PC-3 (cell line): ENCODE results near the gene DLG5. TPM values are rescaled to one million over a fixed set of nuclear protein-coding genes. Genes with fewer than 3 reads are reported as not detected.

ENCODE experiments used
- ATAC-seq: fragments of 200-7000 bp; cut with Tn5 transposase; 2 replicates; pipeline ENCODE4 v1.9.1; 2020; ENCODE audit warnings: mild to moderate bottlenecking, moderate library complexity
- BruUV-seq: library from RNA; stranded (reverse); fragments of 400-500 nt; replicated peaks from 2 replicates; lab custom pipeline; 2021; lab: Mats Ljungman, UMichigan
- CTCF ChIA-PET: fragments of 300-600 bp; sonication (Branson Sonifier 250); formaldehyde crosslinking; loops from one replicate; lab custom pipeline; 2022; ENCODE audit warnings: antibody characterized with exemption; lab: Charles Lee
- POLR2A ChIA-PET: fragments of 300-600 bp; sonication (Branson Sonifier 250); formaldehyde crosslinking; loops from one replicate; lab custom pipeline; 2022; ENCODE audit warnings: antibody characterized with exemption; ENCODE audit not compliant: unreplicated experiment; lab: Charles Lee
- DNase-seq: peaks from one replicate; pipeline ENCODE4 v3.0.0-alpha.2; 2015
- H2AFZ ChIP-seq: fragments of 300-600 bp; sonication (generic); 2 replicates; pipeline ENCODE4 v1.6.0; 2016; ENCODE audit warnings: antibody characterized with exemption, low read length
- H3F3A ChIP-seq: fragments of 300-600 bp; sonication (generic); one replicate; pipeline ENCODE4 v1.6.0; 2017; ENCODE audit warnings: antibody characterized with exemption, low read length, control low read depth, mild to moderate bottlenecking; ENCODE audit not compliant: unreplicated experiment
- H3K27ac ChIP-seq: fragments of 300-600 bp; sonication (generic); 2 replicates; pipeline ENCODE4 v1.5.1; 2016; ENCODE audit warnings: mild to moderate bottlenecking, low read length
- H3K27me3 ChIP-seq: fragments of 300-600 bp; sonication (generic); 2 replicates; pipeline ENCODE4 v1.6.1; 2016; ENCODE audit warnings: low read length, mixed read lengths
- H3K36me3 ChIP-seq: fragments of 300-600 bp; sonication (generic); 2 replicates; pipeline ENCODE4 v1.6.1; 2016; ENCODE audit warnings: low read depth, mixed run types, low read length, mixed read lengths
- H3K4me1 ChIP-seq: fragments of 300-600 bp; sonication (generic); 2 replicates; pipeline ENCODE4 v1.5.1; 2016; ENCODE audit warnings: low read length; ENCODE audit not compliant: insufficient read depth
- H3K4me2 ChIP-seq: fragments of 300-600 bp; sonication (generic); 2 replicates; pipeline ENCODE4 v1.6.0; 2016; ENCODE audit warnings: low read length
- H3K4me3 ChIP-seq: fragments of 300-600 bp; sonication (generic); 2 replicates; pipeline ENCODE4 v1.5.1; 2016; ENCODE audit warnings: mild to moderate bottlenecking, low read length, mixed read lengths
- H3K79me2 ChIP-seq: fragments of 300-600 bp; sonication (generic); 2 replicates; pipeline ENCODE4 v1.6.1; 2017; ENCODE audit warnings: low read length, mixed read lengths
- H3K9ac ChIP-seq: fragments of 300-600 bp; sonication (generic); 2 replicates; pipeline ENCODE4 v1.6.0; 2016; ENCODE audit warnings: mild to moderate bottlenecking, low read length
- H3K9me2 ChIP-seq: fragments of 300-600 bp; sonication (generic); replicated peaks from 2 replicates; pipeline ENCODE4 v1.6.1; 2016; ENCODE audit warnings: mixed run types, low read length, mixed read lengths
- H3K9me3 ChIP-seq: fragments of 300-600 bp; sonication (generic); 2 replicates; pipeline ENCODE4 v1.6.1; 2016; ENCODE audit warnings: low read length, mixed read lengths
- H4K20me1 ChIP-seq: fragments of 300-600 bp; sonication (generic); 2 replicates; pipeline ENCODE4 v1.6.1; 2016; ENCODE audit warnings: low read length, mixed read lengths
- EZH2 ChIP-seq: fragments of 300-600 bp; sonication (generic); IDR thresholded peaks from one replicate; pipeline ENCODE4 v1.6.1; 2017; ENCODE audit warnings: antibody characterized with exemption, mild to moderate bottlenecking, low read length; ENCODE audit not compliant: unreplicated experiment
- EZH2phosphoT487 ChIP-seq: fragments of 300-600 bp; sonication (generic); IDR thresholded peaks from 2 replicates; pipeline ENCODE4 v1.6.1; 2018; ENCODE audit warnings: mild to moderate bottlenecking, antibody characterized with exemption, low read length, borderline replicate concordance
- intact Hi-C: fragments of 100-400 bp; cut with micrococcal nuclease; formaldehyde crosslinking; loops from 2 replicates; pipeline ENCODE4 v1.9.0; 2023
- total RNA-seq: library from RNA; depleted of rRNA; stranded (reverse); fragments of >200 nt; gene quantifications from 2 replicates; pipeline ENCODE4 v1.2.3, GENCODE V29; 2014
- TF ChIP-seq, protein P1 (sequence below): fragments of 300-600 bp; sonication (generic); conservative IDR thresholded peaks from 2 replicates; pipeline ENCODE4 v1.5.1; 2017; ENCODE audit warnings: antibody characterized with exemption, low read depth, mild to moderate bottlenecking, low read length

The DLG5 gene
- total RNA-seq, 1 experiment from 2014 or later = 118 TPM

DNA sequence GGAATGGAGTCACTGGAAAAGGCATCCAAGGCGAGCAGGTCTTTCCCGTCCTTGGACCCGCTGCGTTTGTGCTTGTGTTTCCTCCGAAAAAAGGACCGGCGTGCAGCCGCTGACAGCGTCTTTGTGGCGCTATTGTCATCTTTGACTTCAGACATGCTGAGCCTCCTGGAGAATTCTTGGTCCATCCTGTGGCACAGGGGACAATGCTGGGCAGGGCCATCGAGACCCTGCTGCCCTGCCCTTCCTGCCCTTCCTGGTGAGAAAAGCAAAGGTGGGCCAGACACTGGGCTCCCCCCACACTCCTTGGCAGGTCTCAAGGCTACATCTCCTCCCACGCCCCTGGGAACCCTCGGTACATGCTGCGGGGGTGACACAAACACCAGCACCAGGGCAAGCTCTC is 120.9 kb downstream of the DLG5 start:
- 0 out of 2 replicates have a peak, but pooled peaks cover 6% of the 10 kb centered on the region for H3K4me1 ChIP-seq
- H3K4me2 ChIP-seq = no peak overlapping the region
- no peaks in the 10 kb centered on the region for H4K20me1 ChIP-seq
- peaks cover 80% of the 10 kb centered on the region for H3K36me3 ChIP-seq
- H3K4me3 ChIP-seq = no peak overlapping the region
- H3K9ac ChIP-seq = no peak overlapping the region
- ATAC-seq = no peak
- no TSS peak for BruUV-seq
- H3K79me2 ChIP-seq = no peaks in the 10 kb centered on the region
- H3K9me2 ChIP-seq = no peaks in the 10 kb centered on the region
- no peaks in the 10 kb centered on the region for H3K9me3 ChIP-seq
- no peak for TF ChIP-seq EZH2phosphoT487
- TF ChIP-seq, protein P1, sequence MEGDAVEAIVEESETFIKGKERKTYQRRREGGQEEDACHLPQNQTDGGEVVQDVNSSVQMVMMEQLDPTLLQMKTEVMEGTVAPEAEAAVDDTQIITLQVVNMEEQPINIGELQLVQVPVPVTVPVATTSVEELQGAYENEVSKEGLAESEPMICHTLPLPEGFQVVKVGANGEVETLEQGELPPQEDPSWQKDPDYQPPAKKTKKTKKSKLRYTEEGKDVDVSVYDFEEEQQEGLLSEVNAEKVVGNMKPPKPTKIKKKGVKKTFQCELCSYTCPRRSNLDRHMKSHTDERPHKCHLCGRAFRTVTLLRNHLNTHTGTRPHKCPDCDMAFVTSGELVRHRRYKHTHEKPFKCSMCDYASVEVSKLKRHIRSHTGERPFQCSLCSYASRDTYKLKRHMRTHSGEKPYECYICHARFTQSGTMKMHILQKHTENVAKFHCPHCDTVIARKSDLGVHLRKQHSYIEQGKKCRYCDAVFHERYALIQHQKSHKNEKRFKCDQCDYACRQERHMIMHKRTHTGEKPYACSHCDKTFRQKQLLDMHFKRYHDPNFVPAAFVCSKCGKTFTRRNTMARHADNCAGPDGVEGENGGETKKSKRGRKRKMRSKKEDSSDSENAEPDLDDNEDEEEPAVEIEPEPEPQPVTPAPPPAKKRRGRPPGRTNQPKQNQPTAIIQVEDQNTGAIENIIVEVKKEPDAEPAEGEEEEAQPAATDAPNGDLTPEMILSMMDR = no peak
- TF ChIP-seq EZH2 = no peak
- no peak for DNase-seq
- no peak overlapping the region for H3K27ac ChIP-seq
- intact Hi-C loops = no loop called here
- H3K27me3 ChIP-seq = no peaks in the 10 kb centered on the region
- POLR2A ChIA-PET = no interaction called here
- H3F3A ChIP-seq = no peaks in the 10 kb centered on the region
- CTCF ChIA-PET = no interaction called here
- H2AFZ ChIP-seq = no peak overlapping the region

DNA sequence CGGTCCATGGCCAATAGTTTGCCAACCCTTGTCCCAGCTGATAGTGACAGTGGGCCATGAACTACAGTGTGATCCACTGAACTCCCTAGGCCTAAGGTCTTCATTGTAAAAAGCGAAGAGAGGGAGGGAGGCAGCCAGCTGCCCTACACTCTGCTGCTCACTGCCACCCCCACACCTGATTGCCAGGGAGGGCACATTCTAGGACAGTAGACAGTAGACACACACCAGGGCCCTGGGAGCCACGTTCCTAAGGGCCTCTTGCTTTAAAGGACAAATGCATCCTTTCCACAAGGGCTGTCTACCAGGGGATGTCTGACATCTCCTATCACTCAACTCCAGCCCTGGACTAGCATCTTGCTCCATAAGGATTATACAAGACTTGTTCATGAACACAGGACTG is 122.2 kb downstream of the DLG5 start:
- H3K4me3 ChIP-seq = no peak overlapping the region
- no peaks in the 10 kb centered on the region for H3K27me3 ChIP-seq
- H3K79me2 ChIP-seq = no peaks in the 10 kb centered on the region
- no peak for ATAC-seq
- H3K36me3 ChIP-seq = peaks cover 78% of the 10 kb centered on the region
- H3K9me3 ChIP-seq = no peaks in the 10 kb centered on the region
- H4K20me1 ChIP-seq = no peaks in the 10 kb centered on the region
- H3K4me2 ChIP-seq = no peak overlapping the region
- TF ChIP-seq EZH2 (no peak), EZH2phosphoT487 (no peak)
- DNase-seq = no peak
- no TSS peak for BruUV-seq
- no peaks in the 10 kb centered on the region for H3F3A ChIP-seq
- 0 out of 2 replicates have a peak, but pooled peaks cover 6% of the 10 kb centered on the region for H3K4me1 ChIP-seq
- ChIA-PET POLR2A (no interaction called here), CTCF (no interaction called here)
- no peak overlapping the region for H3K9ac ChIP-seq
- intact Hi-C loops = no loop called here
- H3K27ac ChIP-seq = no peak overlapping the region
- no peak overlapping the region for H2AFZ ChIP-seq
- H3K9me2 ChIP-seq = no peaks in the 10 kb centered on the region

DNA sequence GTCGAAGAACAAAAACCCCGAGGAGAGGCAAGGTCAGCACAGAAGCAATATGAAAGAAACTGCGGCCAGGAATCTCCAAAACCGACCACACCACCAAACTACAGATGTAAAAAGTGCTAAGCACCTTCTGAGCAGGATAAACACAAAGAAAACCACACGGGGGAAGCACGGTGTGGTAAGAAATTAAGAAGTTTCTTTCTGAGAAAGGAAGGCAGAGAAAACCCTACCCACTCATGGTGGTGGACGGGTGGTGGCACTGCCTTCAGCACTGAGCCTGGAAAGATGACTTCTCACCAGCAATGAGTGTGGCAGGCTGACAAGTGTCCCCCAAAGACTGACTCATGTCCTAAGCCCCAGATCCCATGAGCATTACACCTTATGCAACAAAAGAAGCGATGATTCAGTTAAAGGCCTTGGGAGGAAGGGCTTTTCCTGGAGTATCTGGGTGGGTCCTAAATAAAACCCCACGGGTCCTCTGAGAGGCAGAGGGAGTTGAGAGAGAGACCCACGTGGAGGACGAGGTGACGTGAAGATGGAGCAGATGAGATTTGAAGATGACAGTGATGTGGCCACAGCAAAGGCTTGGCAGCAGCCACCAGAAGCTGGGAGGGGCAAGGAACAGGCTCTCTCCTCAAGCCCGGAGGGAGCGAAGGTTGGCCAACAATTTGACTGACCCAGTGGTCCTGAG is 124.9 kb downstream of the DLG5 start:
- Histone ChIP-seq H3F3A (no peaks in the 10 kb centered on the region), H3K4me2 (no peak overlapping the region), H3K27ac (no peak overlapping the region), H3K79me2 (no peaks in the 10 kb centered on the region), H2AFZ (no peak overlapping the region), H3K9ac (no peak overlapping the region), H3K9me3 (no peaks in the 10 kb centered on the region), H3K27me3 (no peaks in the 10 kb centered on the region), H3K4me1 (0 out of 2 replicates have a peak, but pooled peaks cover 6% of the 10 kb centered on the region), H3K36me3 (peaks cover 80% of the 10 kb centered on the region), H3K4me3 (no peak overlapping the region), H4K20me1 (no peaks in the 10 kb centered on the region), H3K9me2 (no peaks in the 10 kb centered on the region)
- ATAC-seq (peak; percentile 9; the same call in 1 of the 2 replicates), DNase-seq (peak; percentile 54)
- CTCF ChIA-PET = no interaction called here
- intact Hi-C loops = no loop called here
- BruUV-seq = no TSS peak
- POLR2A ChIA-PET = no interaction called here
- TF ChIP-seq EZH2phosphoT487 = no peak
- TF ChIP-seq, protein P1 = no peak
- TF ChIP-seq EZH2 = no peak
